Measurements from ENCODE around the gene RARRES1. TPM values are rescaled to one million over a fixed set of nuclear protein-coding genes. Genes with fewer than 3 reads are reported as not detected.

Gene RARRES1
- total and polyA plus RNA-seq, 9 donors = 2.2 to 9.4 (median 4.1) TPM

DNA sequence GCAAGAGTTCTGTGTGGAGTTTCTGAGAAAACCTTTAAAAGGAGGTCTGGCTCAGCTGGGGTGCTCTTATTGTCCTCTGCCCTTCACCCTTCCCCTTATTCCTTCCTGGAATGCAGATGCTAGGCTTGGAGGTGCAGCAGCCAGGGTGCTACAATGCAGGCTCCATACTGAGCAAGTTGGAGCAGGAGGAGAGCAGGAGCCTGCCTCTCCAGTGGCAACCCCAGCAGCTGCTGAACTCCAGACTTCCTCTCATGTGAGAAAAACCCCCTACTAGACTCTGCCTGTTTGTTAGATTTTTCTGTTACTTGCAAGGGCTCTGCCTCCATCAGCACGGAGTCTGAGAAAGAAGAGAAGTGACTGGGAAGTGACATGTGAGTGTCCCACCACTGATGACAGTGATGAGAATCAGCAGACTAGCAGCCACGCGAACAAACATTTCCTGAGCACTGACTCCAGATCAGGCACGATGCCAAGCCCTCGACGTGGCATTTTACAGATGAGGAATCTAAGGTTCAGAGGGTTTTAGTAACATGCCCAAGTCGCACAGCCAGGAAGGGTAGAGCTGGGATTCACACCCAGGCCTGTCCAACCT, 16.1 kb upstream of the RARRES1 start:
- no peaks in the 10 kb centered on the region for H3K27me3 ChIP-seq (ENCODE audit: control insufficient read depth, insufficient read depth, low read length)
- DNase-seq = peak; percentile 53
- no peaks in the 10 kb centered on the region for H3K4me1 ChIP-seq (ENCODE audit: control insufficient read depth, insufficient read depth, low read length)
- peaks cover 26% of the 10 kb centered on the region for H3K36me3 ChIP-seq (ENCODE audit: control insufficient read depth, insufficient read depth, low read length)
- no peak overlapping the region for H3K4me3 ChIP-seq (ENCODE audit: low read length)
- no peaks in the 10 kb centered on the region for H3K9me3 ChIP-seq (replicated peaks; ENCODE audit: control insufficient read depth, low read depth, low read length)
- H3K27ac ChIP-seq (ENCODE audit: low read length) = no peak overlapping the region
- WGBS (ENCODE audit: insufficient coverage) = 60% methylated on average over 7 of the region's 7 CpGs

DNA sequence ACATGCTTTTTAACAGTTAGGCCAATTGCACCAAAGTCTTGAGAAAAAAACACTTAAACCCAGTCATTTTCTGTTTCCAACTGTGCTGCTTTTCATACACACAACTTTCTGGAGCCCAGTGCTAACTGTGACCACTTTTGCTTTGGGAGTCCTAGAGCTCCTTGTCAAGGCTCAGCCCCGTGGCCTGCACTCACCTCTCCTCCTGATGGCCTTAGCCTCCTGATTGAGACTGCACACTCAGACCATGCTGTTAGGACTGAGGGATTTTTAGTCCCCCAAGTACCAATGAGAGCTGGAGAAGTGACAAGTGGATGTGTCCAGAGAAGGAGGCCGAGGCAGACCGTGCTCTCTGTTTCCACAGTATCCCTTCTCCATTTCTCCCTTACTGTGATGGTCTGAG, 15.2 kb upstream of the RARRES1 start:
- Histone ChIP-seq H3K27me3 (ENCODE audit: control insufficient read depth, insufficient read depth, low read length) (no peaks in the 10 kb centered on the region), H3K27ac (ENCODE audit: low read length) (no peak overlapping the region), H3K9me3 (replicated peaks; ENCODE audit: control insufficient read depth, low read depth, low read length) (no peaks in the 10 kb centered on the region), H3K4me1 (ENCODE audit: control insufficient read depth, insufficient read depth, low read length) (no peaks in the 10 kb centered on the region), H3K36me3 (ENCODE audit: control insufficient read depth, insufficient read depth, low read length) (peaks cover 26% of the 10 kb centered on the region), H3K4me3 (ENCODE audit: low read length) (no peak overlapping the region)
- no CpG with 5 or more reads among the region's 3 CpGs for WGBS (ENCODE audit: insufficient coverage)
- no peak for DNase-seq

DNA sequence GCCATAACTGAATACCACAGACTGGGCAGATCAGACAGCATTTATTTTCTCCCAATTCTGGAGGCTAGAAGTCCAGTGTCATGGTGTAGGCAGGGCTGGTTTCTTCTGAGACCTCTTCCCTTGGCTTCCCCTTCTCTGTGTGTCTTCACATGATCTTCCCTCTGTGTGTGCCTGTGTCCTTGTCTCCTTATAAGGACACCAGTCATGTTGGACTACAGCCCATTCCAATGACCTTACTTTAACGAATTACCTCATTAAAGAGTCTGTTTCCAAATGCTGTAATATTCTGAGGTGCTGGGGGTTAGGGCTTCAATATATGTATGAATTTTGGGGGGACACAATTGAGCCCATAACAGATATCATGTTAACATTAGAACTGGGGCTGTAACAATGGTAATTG, 13.3 kb upstream of the RARRES1 start:
- DNase-seq = no peak
- H3K9me3 ChIP-seq (replicated peaks; ENCODE audit: control insufficient read depth, low read depth, low read length) = no peaks in the 10 kb centered on the region
- H3K4me1 ChIP-seq (ENCODE audit: control insufficient read depth, insufficient read depth, low read length) = no peaks in the 10 kb centered on the region
- H3K27me3 ChIP-seq (ENCODE audit: control insufficient read depth, insufficient read depth, low read length) = no peaks in the 10 kb centered on the region
- no peak overlapping the region for H3K27ac ChIP-seq (ENCODE audit: low read length)
- peaks cover 30% of the 10 kb centered on the region for H3K36me3 ChIP-seq (ENCODE audit: control insufficient read depth, insufficient read depth, low read length)
- H3K4me3 ChIP-seq (ENCODE audit: low read length) = no peak overlapping the region
- WGBS (ENCODE audit: insufficient coverage) = no CpG with 5 or more reads among the region's 1 CpG

DNA sequence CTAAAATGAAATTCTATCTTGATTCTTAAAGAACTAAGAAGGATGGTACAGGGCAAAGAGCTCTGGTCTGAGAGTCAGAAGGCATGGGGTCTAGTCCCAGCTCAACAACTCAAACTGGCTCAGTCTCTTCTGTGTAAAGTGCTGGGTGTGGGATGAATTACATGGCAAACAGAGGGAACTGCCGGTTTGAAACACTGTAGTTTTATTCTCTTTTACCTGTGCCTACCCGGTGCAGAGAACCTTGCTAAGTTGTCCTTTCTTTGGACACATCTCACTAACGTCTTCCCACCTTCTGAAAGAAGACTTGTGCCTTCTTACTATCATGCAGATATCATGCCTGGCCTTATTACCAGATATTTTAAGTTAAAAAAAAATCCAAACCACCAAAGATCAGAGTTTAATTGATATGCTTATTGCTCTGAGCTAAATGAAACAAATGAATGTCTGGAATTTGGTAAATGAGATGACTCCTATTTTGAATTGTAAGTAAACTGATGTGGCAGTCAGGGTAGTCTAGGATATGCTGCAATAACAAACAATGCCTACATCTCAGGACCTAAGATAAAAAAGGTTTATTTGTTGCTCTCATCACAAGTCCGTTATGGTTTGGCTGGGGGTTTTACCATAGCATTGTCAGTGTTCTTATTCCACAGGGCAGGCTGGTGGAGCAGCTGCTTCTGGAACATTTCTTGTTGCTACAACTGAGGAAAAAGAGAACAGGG, 12.5 kb upstream of the RARRES1 start:
- no peak overlapping the region for H3K27ac ChIP-seq (ENCODE audit: low read length)
- no peaks in the 10 kb centered on the region for H3K4me1 ChIP-seq (ENCODE audit: control insufficient read depth, insufficient read depth, low read length)
- no peak for DNase-seq
- H3K36me3 ChIP-seq (ENCODE audit: control insufficient read depth, insufficient read depth, low read length) = peaks cover 26% of the 10 kb centered on the region
- WGBS (ENCODE audit: insufficient coverage) = 67% methylated on average over 1 of the region's 4 CpGs
- no peak overlapping the region for H3K4me3 ChIP-seq (ENCODE audit: low read length)
- no peaks in the 10 kb centered on the region for H3K9me3 ChIP-seq (replicated peaks; ENCODE audit: control insufficient read depth, low read depth, low read length)
- no peaks in the 10 kb centered on the region for H3K27me3 ChIP-seq (ENCODE audit: control insufficient read depth, insufficient read depth, low read length)

DNA sequence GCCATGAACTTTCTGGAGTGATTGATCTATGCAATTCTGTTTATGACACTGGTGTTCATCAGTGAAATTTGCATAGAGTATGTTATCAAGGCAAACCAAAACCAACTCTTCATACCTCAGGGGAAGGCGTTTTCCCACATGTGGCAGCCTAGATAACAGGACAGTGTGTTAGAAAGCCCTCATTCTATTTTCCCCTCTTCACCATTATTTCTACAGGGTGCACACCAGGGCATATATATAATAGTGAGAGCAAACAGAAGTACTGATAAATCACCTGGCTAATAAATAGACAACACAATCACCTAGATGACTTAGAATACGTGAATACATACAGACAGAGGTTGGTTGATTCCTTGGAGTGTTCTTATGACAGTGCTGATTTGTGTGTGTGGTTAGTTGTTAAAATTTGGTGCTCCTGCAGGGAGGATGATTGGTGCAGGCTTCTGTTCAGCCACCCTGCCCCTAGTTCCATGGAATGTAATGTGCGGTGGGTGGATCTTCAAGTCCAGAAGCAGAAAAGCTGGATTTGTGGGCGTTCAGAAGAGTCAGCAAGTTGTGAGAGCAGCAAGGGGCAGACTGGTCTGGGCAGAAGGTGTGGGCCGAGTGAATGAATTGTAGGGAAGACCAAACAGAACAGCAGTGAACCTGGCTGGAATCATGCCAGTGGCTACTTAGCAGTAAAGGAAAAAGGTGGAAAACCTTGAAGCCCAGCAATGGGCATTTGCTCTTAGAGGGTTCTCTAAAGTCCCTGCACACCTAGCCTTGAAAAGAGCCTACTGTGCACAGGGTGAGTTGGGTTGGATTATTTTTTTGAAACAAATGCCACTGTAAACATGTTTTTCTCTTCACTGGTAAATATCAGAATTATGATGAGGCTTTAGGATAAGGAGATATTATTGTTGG, 11.7 kb upstream of the RARRES1 start:
- Histone ChIP-seq H3K27me3 (ENCODE audit: control insufficient read depth, insufficient read depth, low read length) (no peaks in the 10 kb centered on the region), H3K36me3 (ENCODE audit: control insufficient read depth, insufficient read depth, low read length) (peaks cover 27% of the 10 kb centered on the region), H3K4me3 (ENCODE audit: low read length) (no peak overlapping the region), H3K9me3 (replicated peaks; ENCODE audit: control insufficient read depth, low read depth, low read length) (no peaks in the 10 kb centered on the region), H3K4me1 (ENCODE audit: control insufficient read depth, insufficient read depth, low read length) (no peaks in the 10 kb centered on the region), H3K27ac (ENCODE audit: low read length) (no peak overlapping the region)
- no peak for DNase-seq
- WGBS (ENCODE audit: insufficient coverage) = 81% methylated on average over 3 of the region's 5 CpGs

DNA sequence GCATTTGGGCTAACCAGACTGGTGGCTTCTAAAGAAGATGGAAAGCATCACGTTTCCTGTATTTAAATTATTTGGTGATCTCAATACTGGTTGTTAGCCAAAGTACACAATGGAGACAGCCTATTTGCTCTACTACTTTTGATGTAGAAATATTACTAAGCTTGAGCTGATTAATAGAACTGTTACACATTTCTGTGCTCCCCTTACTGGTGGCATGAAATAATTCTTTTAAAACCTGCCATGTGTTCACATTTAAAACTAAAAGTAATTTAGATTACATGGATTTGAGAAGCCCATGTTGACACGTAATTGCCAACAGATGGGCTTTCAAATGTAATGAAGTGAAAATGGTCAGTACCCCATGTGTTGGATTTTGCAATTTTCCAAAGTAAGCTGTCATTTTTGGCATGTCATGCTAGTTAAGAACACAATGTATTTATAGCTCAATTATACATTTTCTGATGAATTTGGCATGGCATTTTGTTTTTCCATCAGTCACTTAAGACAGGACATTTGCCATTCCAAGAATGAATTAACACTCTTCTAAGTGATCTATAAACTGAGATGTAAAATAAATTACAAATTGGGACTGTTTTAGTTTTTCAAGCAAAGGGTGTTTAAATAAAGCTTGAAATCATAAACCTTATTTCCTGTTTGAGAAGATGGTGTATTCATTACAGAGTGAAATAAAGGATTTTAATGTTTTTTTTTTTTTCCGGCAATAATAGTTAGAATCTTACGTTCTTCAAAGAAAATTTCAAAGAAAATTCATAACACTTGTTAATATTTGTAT, 10.8 kb upstream of the RARRES1 start:
- H3K36me3 ChIP-seq (ENCODE audit: control insufficient read depth, insufficient read depth, low read length) = peaks cover 23% of the 10 kb centered on the region

DNA sequence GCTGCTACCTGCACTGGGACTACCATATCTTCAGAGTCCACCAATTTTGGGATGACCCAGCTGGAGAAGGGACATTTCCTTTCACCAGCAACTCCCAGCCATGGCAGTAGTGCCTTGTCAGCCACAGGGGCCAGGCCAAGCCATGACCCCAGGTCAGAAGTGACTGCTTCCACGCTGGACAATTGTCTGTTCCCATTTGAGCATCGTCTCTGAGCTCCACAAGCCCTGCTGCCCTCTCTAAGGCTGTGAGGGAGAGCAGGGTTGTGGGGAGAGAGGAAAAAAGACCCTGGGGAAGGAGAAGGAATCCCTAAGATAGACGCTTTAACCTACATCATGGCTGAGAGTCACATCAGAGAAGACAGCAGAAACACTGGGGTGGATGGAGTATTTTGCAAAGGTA, 7.4 kb upstream of the RARRES1 start:
- Histone ChIP-seq H3K9me3 (replicated peaks; ENCODE audit: control insufficient read depth, low read depth, low read length) (peaks cover 6% of the 10 kb centered on the region), H3K27ac (ENCODE audit: low read length) (no peak overlapping the region), H3K27me3 (ENCODE audit: control insufficient read depth, insufficient read depth, low read length) (no peaks in the 10 kb centered on the region), H3K4me1 (ENCODE audit: control insufficient read depth, insufficient read depth, low read length) (no peaks in the 10 kb centered on the region), H3K36me3 (ENCODE audit: control insufficient read depth, insufficient read depth, low read length) (peaks cover 13% of the 10 kb centered on the region), H3K4me3 (ENCODE audit: low read length) (no peak overlapping the region)
- no peak for DNase-seq
- 77% methylated on average over 3 of the region's 3 CpGs for WGBS (ENCODE audit: insufficient coverage)

More for the DNA sequence above, 10.8 kb upstream of the RARRES1 start:
- Histone ChIP-seq H3K4me1 (ENCODE audit: control insufficient read depth, insufficient read depth, low read length) (no peaks in the 10 kb centered on the region), H3K27me3 (ENCODE audit: control insufficient read depth, insufficient read depth, low read length) (no peaks in the 10 kb centered on the region), H3K9me3 (replicated peaks; ENCODE audit: control insufficient read depth, low read depth, low read length) (no peaks in the 10 kb centered on the region), H3K4me3 (ENCODE audit: low read length) (no peak overlapping the region), H3K27ac (ENCODE audit: low read length) (no peak overlapping the region)
- WGBS (ENCODE audit: insufficient coverage) = no CpG with 5 or more reads among the region's 4 CpGs
- no peak for DNase-seq

DNA sequence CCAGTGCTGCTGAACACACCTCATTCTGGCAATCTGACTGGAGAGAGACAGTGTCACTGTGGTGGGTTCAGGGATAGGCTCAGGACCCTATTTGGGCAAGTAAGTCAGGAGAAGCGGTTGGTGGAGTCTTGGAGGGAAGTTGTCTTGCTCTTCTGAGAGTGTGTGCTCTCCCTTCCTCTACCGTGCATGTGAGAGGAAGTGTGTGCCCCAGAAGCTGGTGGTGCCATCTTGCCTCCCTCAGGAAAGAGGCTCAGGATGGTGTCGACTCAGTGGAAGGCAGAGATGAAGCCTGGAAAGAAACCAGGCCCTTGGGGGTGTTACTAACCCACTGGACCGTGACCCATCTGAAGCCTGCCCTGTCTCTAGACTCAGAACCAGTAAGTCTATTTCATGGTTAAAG, 6.8 kb upstream of the RARRES1 start:
- WGBS (ENCODE audit: insufficient coverage) = 93% methylated on average over 3 of the region's 4 CpGs
- DNase-seq = no peak
- Histone ChIP-seq H3K4me3 (ENCODE audit: low read length) (no peak overlapping the region), H3K27ac (ENCODE audit: low read length) (no peak overlapping the region), H3K9me3 (replicated peaks; ENCODE audit: control insufficient read depth, low read depth, low read length) (peaks cover 7% of the 10 kb centered on the region), H3K4me1 (ENCODE audit: control insufficient read depth, insufficient read depth, low read length) (no peaks in the 10 kb centered on the region), H3K36me3 (ENCODE audit: control insufficient read depth, insufficient read depth, low read length) (peaks cover 15% of the 10 kb centered on the region), H3K27me3 (ENCODE audit: control insufficient read depth, insufficient read depth, low read length) (no peaks in the 10 kb centered on the region)

DNA sequence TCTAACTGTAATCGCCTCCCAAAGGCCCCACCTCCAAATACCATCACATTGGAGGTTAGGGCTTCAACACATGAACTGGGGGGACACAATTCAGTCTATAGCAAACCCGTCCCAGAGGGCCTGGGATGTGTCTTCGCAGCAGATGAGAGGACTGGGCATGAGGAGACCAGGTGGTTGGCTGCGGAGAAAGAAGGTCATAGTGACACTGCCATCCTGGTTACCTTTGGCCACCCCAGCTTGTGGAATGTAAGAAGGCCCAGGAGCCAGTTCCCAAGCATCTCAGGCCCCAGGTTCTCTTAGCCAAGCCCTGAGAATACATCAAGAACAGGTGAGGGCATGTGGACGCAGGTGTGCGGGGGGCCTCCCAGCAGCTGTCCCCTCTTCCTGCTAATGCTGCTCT, 6.4 kb upstream of the RARRES1 start:
- 95% methylated on average over 3 of the region's 6 CpGs for WGBS (ENCODE audit: insufficient coverage)
- no peak overlapping the region for H3K27ac ChIP-seq (ENCODE audit: low read length)
- no peaks in the 10 kb centered on the region for H3K4me1 ChIP-seq (ENCODE audit: control insufficient read depth, insufficient read depth, low read length)
- H3K9me3 ChIP-seq (replicated peaks; ENCODE audit: control insufficient read depth, low read depth, low read length) = peaks cover 7% of the 10 kb centered on the region
- peaks cover 15% of the 10 kb centered on the region for H3K36me3 ChIP-seq (ENCODE audit: control insufficient read depth, insufficient read depth, low read length)
- H3K4me3 ChIP-seq (ENCODE audit: low read length) = no peak overlapping the region
- DNase-seq = no peak
- H3K27me3 ChIP-seq (ENCODE audit: control insufficient read depth, insufficient read depth, low read length) = no peaks in the 10 kb centered on the region
